IPS DF 4.7 (cell line): ENCODE data around the gene PATL2.
"Not testable (repeated sequence)": the region's sequence is repeated elsewhere in the genome, so short reads cannot be mapped to it uniquely, and the experiment has no call there.

Source experiments
- DNase-seq: peaks from one replicate; pipeline ENCODE4 v3.0.0-alpha.2; 2013; ENCODE audit warnings: low spot score; ENCODE audit errors: extremely low read depth

The PATL2 gene

GRCh38 chr15:44692659-44693058, 18.5 kb downstream of the PATL2 start:
- no peak for DNase-seq

GRCh38 chr15:44690245-44690644, 20.9 kb downstream of the PATL2 start:
- not testable (repeated sequence) for DNase-seq

GRCh38 chr15:44689318-44689717, 21.8 kb downstream of the PATL2 start:
- not testable (repeated sequence) for DNase-seq

- not testable (repeated sequence) for DNase-seq
These were observed 28.1 kb downstream of the PATL2 start for GRCh38 chr15:44682809-44683682.

- DNase-seq, result no peak
These were observed 28.9 kb downstream of the PATL2 start for GRCh38 chr15:44682211-44682610.

GRCh38 chr15:44676676-44677075, 34.4 kb downstream of the PATL2 start:
- DNase-seq, result no peak

- DNase-seq, result no peak
These were observed 35.2 kb downstream of the PATL2 start for GRCh38 chr15:44675911-44676310.

GRCh38 chr15:44673639-44674038, 37.5 kb downstream of the PATL2 start:
- DNase-seq, result no peak

- DNase-seq, result no peak
These were observed 40.8 kb downstream of the PATL2 start for GRCh38 chr15:44670087-44670950.

GRCh38 chr15:44668921-44669320, 42.2 kb downstream of the PATL2 start:
- no peak for DNase-seq

GRCh38 chr15:44667039-44667360, 44.1 kb downstream of the PATL2 start:
- DNase-seq, result no peak

GRCh38 chr15:44666210-44667038, 44.7 kb downstream of the PATL2 start:
- DNase-seq, result no peak

GRCh38 chr15:44663410-44664308, 47.5 kb downstream of the PATL2 start, which contains the start of gene SPG11:
TSS of gene SPG11 (minus strand) at chr15:44663662. CDS start at chr15:44663647, 15 bp downstream.
- DNase-seq, result peak; percentile 87

- no peak for DNase-seq
These were observed 48.4 kb downstream of the PATL2 start for GRCh38 chr15:44662478-44663409.

GRCh38 chr15:44661576-44661975, 49.5 kb downstream of the PATL2 start:
- no peak for DNase-seq

GRCh38 chr15:44659056-44659455, 52.1 kb downstream of the PATL2 start:
- DNase-seq, result no peak

- DNase-seq, result no peak
These were observed 53.7 kb downstream of the PATL2 start for GRCh38 chr15:44657378-44657777.

- DNase-seq, result no peak
These were observed 54.2 kb downstream of the PATL2 start for GRCh38 chr15:44656913-44657312.

- no peak for DNase-seq
These were observed 54.8 kb downstream of the PATL2 start for GRCh38 chr15:44656298-44656697.
